BE2C (cell line): ENCODE data around the gene ZNF490.

Experiments used
- DNase-seq: peaks from one replicate; pipeline ENCODE4 v3.0.0-alpha.2; 2020
- H3K27me3 ChIP-seq: fragments of 250-450 bp; sonication (Bioruptor Pico); 2 replicates; pipeline ENCODE4 v1.5.1; 2020; ENCODE audit warnings: mild to moderate bottlenecking
- H3K36me3 ChIP-seq: fragments of 250-450 bp; sonication (Bioruptor Pico); 2 replicates; pipeline ENCODE4 v1.5.1; 2020; ENCODE audit warnings: mild to moderate bottlenecking
- H3K4me1 ChIP-seq: fragments of 250-450 bp; sonication (Bioruptor Pico); 2 replicates; pipeline ENCODE4 v1.5.1; 2020
- H3K4me3 ChIP-seq: 2 replicates; pipeline ENCODE4 v1.5.1; 2011; ENCODE audit warnings: low read depth, low read length
- H3K9me3 ChIP-seq: fragments of 250-450 bp; sonication (Bioruptor Pico); 2 replicates; pipeline ENCODE4 v1.5.1; 2020
- TF ChIP-seq, protein P1 (sequence below): IDR thresholded peaks from 2 replicates; pipeline ENCODE4 v1.5.1; 2012; ENCODE audit warnings: mild to moderate bottlenecking, low read depth, low read length

ZNF490 gene

DNA sequence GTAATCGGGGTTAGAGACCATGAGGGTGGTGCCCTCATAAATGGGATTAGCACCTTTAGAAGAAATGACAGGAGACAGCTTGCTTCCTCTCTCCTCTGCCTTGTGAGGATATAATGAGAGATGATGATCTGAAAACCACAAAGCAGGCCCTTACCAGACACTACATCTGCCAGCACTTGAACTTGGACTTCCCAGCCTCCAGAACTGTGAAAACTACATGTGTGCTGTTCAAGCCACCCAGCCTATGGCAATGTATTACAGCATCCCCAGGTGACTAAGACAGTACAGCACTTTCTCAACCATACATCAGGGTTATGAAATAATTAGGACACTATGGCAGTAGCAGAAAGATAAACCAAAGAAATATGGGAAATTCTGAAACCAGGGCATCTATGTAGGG is 66.8 kb downstream of the ZNF490 start:
- no peak for DNase-seq
- no peak overlapping the region for H3K4me3 ChIP-seq
- H3K36me3 ChIP-seq, result peaks cover 3% of the 10 kb centered on the region
- TF ChIP-seq, protein P1, sequence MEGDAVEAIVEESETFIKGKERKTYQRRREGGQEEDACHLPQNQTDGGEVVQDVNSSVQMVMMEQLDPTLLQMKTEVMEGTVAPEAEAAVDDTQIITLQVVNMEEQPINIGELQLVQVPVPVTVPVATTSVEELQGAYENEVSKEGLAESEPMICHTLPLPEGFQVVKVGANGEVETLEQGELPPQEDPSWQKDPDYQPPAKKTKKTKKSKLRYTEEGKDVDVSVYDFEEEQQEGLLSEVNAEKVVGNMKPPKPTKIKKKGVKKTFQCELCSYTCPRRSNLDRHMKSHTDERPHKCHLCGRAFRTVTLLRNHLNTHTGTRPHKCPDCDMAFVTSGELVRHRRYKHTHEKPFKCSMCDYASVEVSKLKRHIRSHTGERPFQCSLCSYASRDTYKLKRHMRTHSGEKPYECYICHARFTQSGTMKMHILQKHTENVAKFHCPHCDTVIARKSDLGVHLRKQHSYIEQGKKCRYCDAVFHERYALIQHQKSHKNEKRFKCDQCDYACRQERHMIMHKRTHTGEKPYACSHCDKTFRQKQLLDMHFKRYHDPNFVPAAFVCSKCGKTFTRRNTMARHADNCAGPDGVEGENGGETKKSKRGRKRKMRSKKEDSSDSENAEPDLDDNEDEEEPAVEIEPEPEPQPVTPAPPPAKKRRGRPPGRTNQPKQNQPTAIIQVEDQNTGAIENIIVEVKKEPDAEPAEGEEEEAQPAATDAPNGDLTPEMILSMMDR, result no peak
- no peaks in the 10 kb centered on the region for H3K4me1 ChIP-seq
- H3K9me3 ChIP-seq, result no peaks in the 10 kb centered on the region; the same call in 1 of the 2 replicates
- H3K27me3 ChIP-seq, result no peaks in the 10 kb centered on the region
